Small intestine (tissue), 7 donors: Measurements from ENCODE around the gene KY. TPM values are rescaled to one million over a fixed set of nuclear protein-coding genes. Genes with fewer than 3 reads are reported as not detected.

Experiments
- DNase-seq, 2 donors: peaks; one replicate each; pipeline versions ENCODE4 v3.0.0 to v3.0.0-alpha.2; 2013
- FAIRE-seq: peaks from 2 replicates; lab custom pipeline; 2012; peaks lifted over from hg19 to GRCh38; lab: Jason Lieb, UNC
- H3K27ac ChIP-seq, 3 donors: one replicate each; pipeline ENCODE4 v1.5.1; 2013; ENCODE audit warnings: low read length in 2 of 3, mild to moderate bottlenecking in 2 of 3, control low read depth in 1 of 3, inconsistent platforms in 1 of 3, low read depth in 1 of 3, moderate library complexity in 1 of 3
- H3K27me3 ChIP-seq, 3 donors: one replicate each; pipeline ENCODE4 v1.6.1; 2013; ENCODE audit warnings: low read length in 3 of 3, inconsistent platforms in 1 of 3; ENCODE audit not compliant: control insufficient read depth in 3 of 3, insufficient read depth in 3 of 3
- H3K36me3 ChIP-seq, 3 donors: one replicate each; pipeline ENCODE4 v1.6.1; 2013; ENCODE audit warnings: low read length in 3 of 3, inconsistent platforms in 1 of 3, low read depth in 1 of 3, mild to moderate bottlenecking in 1 of 3, moderate library complexity in 1 of 3; ENCODE audit not compliant: control insufficient read depth in 3 of 3, insufficient read depth in 2 of 3
- H3K4me1 ChIP-seq, 3 donors: one replicate each; pipeline ENCODE4 v1.6.1; 2013; ENCODE audit warnings: low read length in 2 of 3, inconsistent platforms in 1 of 3, low read depth in 1 of 3, mild to moderate bottlenecking in 1 of 3, moderate library complexity in 1 of 3; ENCODE audit not compliant: control insufficient read depth in 3 of 3, insufficient read depth in 2 of 3
- H3K4me3 ChIP-seq, 3 donors: one replicate each; pipeline ENCODE4 v1.5.1; 2013; ENCODE audit warnings: low read length in 3 of 3, control low read depth in 1 of 3, inconsistent platforms in 1 of 3, low read depth in 1 of 3, mild to moderate bottlenecking in 1 of 3, moderate library complexity in 1 of 3
- H3K9me3 ChIP-seq, 2 donors: one replicate each; pipeline ENCODE4 v1.6.1; 2013; ENCODE audit warnings: low read depth in 1 of 2, low read length in 1 of 2; ENCODE audit not compliant: control insufficient read depth in 2 of 2, insufficient read depth in 1 of 2
- WGBS, 3 donors: extraction: QIAGEN DNeasy Blood & Tissue Kit; methylation state at CpG; one replicate each; pipeline ENCODE4 v1.1.7; 2013; 5-methylcytosine and 5-hydroxymethylcytosine counted together
- polyA plus RNA-seq, 4 donors: library from polyadenylated mRNA; stranded (reverse) in 3 of 4; unstranded in 1 of 4; fragments of 200-250 nt in 3 of 4; fragments of 120-200 nt in 1 of 4; gene quantifications; one replicate each; pipeline versions ENCODE4 v1.2.1 to v1.2.3, GENCODE V29; 2013
- donor health status: healthy with polysubstance abuse.
- donor health status: control.
- donor health status: control.
- donor health status: Bipolar disorder and iron deficiency.
- donor health status: healthy.

KY gene
- polyA plus RNA-seq, 4 donors = 0.48 to 0.55 TPM; not detected in 2

DNA sequence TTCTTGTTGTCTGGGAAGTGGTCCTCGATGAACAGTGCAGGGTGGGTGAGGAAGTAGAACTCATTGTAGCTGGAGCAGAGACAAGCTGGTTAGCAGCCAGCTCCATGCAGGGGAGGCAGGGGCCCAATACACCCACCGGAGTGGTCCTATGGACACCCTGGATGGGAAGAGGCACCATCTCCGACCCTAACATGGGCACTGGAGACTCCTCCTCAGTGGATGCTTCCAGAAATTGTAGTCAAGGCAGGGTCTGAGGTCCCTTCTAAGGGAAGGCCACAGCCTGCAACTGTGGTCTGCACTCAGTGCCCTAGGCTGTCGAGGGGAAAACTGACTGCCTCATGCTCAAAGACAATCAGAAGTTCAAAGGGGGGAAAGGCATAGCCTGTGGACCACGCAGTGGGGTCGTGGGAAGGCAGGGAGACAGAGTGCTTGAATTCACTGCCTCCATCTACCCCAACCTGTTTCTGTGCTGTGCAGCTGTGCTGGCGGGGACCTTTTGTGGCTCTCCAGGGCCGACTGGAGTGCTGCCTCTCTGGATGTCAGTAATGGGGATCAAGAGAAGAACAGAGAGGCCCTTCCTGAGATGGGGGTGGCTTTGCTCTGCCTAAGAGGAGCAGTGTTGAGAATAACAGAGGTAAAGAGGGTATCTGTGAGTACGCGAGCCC, 41.9 kb downstream of the KY start:
- 83 to 90% (median 86%) methylated on average over 10 of the region's 10 CpGs for WGBS, 3 donors

DNA sequence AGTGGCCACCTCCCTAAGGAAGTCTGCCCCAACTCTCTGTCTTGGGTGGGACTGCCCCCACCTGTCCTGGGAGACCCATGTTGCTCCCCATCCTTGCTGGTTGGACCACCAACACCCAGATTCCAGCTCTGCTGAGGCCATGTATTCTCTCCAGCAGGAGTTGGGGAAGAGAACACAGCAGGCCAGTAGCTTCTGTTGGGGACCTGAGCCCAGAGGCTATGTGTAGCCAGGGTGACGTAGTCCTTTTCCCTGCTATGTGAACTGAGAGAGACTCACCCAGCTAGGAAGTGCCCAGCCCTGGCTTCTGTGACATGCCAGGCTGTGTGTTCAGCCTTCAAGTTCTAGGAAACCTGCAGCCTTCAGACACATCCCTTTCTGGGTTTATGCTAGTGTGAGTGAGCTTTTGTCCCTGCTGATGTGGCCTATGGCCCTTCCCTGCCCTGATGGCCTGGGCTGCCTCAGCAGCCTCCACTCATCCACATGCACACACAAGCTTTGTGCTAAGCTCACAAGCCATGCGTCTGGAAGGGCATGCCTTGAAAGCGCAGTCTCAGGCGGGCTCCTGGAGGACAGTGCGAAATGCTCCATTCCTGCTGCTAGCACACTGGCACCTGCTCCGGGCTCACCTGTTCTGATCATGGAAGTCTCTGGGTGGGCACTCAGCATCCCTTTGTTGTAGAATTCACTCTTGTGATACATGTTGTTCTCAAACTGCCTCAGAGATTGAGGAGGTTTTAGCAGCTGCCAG, 42.6 kb downstream of the KY start:
- WGBS, 3 donors = 95 to 97% (median 95%) methylated on average over 6 of the region's 6 CpGs
- Histone ChIP-seq H3K9me3 (no peaks in the 10 kb centered on the region), H3K27me3 (no peaks in the 10 kb centered on the region), H3K4me3 (no peak overlapping the region), H3K27ac (no peak overlapping the region), H3K4me1 (no peaks in the 10 kb centered on the region), H3K36me3 (peaks cover 0 to 10% (median 0%) of the 10 kb centered on the region in 3 donors)
- FAIRE-seq (no peak), DNase-seq (no peak)

More for the DNA sequence above, 41.9 kb downstream of the KY start:
- no peak overlapping the region for H3K27ac ChIP-seq
- H3K4me1 ChIP-seq = no peaks in the 10 kb centered on the region
- no peak for FAIRE-seq
- no peaks in the 10 kb centered on the region for H3K9me3 ChIP-seq
- H3K27me3 ChIP-seq = no peaks in the 10 kb centered on the region
- no peak overlapping the region for H3K4me3 ChIP-seq
- DNase-seq = no peak
- H3K36me3 ChIP-seq = peaks cover 0 to 10% (median 0%) of the 10 kb centered on the region in 3 donors

DNA sequence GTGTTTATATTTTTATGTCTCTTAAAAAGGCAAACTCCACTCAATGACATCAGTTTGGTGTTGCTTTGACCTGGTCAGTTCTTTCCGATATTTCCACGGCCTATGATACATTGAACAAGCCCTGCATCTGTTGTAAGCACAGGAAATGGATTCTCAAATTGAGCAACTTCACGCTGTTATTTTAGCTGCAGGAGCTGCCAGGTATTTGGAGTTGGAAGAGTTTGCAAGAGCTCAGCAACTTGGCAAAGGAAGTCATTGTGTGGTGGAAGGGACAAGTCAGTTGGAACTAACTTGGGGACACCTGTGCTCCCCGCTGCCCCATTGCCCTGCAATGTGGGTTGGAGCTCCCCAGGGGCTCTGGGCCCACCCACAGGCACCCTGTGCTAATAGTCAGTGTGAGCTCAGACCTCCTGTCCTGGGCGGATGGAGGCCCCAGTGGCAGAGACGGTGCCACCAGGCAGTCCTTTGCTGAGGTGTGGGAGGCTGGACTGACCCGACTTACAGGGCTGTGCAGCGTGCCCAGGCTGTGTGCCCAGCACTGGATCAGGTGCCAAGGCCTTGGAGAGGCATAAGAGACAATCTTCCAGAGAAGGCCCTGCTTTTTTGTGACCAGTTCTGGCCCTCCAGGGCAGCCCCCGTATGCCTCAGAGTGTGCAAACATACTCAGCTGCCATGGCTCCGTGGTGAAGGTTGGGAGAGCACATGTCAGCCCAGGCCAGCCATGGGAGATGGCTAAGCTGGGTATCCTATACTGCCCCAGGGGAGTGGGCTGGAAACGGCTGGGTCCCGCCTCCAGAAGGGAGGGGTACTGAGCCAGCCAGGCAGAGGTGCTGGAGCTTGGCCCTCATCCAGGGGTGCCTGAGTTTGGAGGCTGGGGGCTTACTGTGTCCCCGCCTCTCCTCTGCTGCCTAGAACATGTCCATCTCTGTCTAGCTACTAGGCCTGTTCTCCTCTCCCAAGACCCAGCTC, 43.5 kb downstream of the KY start:
- FAIRE-seq (no peak), DNase-seq (no peak)
- Histone ChIP-seq H3K36me3 (peaks cover 0 to 10% (median 0%) of the 10 kb centered on the region in 3 donors), H3K27me3 (no peaks in the 10 kb centered on the region), H3K27ac (no peak overlapping the region), H3K4me3 (no peak overlapping the region), H3K9me3 (no peaks in the 10 kb centered on the region), H3K4me1 (no peaks in the 10 kb centered on the region)
- 74 to 80% (median 77%) methylated on average over 12 to 13 of the region's 13 CpGs for WGBS, 3 donors

DNA sequence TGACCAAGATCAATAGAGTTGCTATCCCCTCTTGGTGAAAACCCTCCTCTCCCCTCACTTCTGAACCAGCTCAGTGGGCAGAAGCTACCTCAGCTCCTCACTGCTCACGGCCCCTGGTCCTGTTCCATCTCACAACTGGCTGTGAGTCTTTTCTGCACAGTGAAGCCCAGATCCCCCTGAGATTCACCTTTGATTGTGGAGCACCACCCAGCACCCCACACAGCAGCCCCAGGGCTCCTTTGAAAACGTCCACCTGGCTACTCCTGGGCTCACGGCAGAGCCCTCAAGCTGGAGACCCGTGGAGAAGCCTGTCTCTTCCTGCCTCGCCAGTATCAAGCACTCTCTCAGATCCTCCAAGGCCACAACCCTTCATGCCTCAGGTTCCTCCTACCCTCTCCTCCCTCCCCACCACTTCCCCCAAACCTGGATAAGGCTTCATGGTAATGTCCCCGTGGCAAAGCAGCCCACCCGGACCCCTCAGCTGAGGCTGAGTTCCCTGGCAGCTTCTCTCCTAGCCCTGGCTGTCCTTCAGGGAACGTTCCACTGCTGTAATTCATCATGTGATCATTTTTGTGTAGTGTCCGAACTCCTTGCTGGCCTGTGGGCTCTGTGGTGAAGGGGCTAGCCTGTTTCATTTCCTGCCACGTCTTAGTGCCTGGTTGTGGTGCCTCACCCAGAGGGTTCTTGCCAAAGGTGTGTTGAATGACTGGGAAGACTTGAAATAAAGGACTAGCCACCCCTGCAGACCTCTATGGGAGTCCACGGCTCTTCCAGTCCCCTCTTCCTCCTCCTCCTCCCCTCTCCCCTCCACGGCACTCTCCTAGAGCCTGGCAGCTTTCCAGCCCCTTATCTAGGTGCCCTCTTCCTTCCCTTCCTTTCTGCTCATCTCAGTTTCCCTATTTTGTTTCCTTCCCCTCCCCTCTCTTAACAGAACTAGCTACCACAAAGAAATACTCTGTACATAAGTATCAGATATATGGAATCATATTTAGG, 44.5 kb downstream of the KY start:
- no peaks in the 10 kb centered on the region for H3K27me3 ChIP-seq
- H3K27ac ChIP-seq = no peak overlapping the region
- FAIRE-seq = no peak
- no peak for DNase-seq
- H3K9me3 ChIP-seq = no peaks in the 10 kb centered on the region
- H3K4me1 ChIP-seq = peaks cover 0 to 9% (median 0%) of the 10 kb centered on the region in 3 donors
- peaks cover 0 to 10% (median 0%) of the 10 kb centered on the region in 3 donors for H3K36me3 ChIP-seq
- WGBS, 3 donors = 46 to 57% (median 55%) methylated on average over 12 of the region's 12 CpGs
- no peak overlapping the region for H3K4me3 ChIP-seq

DNA sequence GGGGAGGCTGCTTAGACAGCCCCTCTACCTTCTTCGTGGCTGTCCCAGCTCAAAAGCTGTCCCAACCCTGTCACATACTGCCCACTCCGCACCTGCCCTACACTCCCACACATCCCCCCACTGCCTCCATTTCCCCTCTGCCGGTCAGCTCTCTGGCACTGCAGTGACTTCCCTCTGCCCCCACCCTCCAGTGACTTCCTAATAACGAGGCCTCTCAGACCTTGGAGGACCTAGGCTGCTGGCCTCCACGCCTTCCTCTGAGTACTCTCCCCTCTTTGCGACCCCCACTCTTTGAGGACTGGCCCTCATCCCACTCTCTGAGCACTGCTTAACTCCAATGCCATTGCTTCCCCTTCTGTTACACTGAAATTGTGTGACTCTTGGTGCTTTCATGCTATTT, 45.3 kb downstream of the KY start:
- peaks cover 0 to 9% (median 0%) of the 10 kb centered on the region in 3 donors for H3K4me1 ChIP-seq
- H3K9me3 ChIP-seq = no peaks in the 10 kb centered on the region
- 78 to 80% (median 78%) methylated on average over 6 of the region's 6 CpGs for WGBS, 3 donors
- FAIRE-seq (no peak), DNase-seq (no peak)
- no peaks in the 10 kb centered on the region for H3K27me3 ChIP-seq
- peaks cover 0 to 10% (median 0%) of the 10 kb centered on the region in 3 donors for H3K36me3 ChIP-seq
- no peak overlapping the region for H3K4me3 ChIP-seq
- H3K27ac ChIP-seq = no peak overlapping the region

DNA sequence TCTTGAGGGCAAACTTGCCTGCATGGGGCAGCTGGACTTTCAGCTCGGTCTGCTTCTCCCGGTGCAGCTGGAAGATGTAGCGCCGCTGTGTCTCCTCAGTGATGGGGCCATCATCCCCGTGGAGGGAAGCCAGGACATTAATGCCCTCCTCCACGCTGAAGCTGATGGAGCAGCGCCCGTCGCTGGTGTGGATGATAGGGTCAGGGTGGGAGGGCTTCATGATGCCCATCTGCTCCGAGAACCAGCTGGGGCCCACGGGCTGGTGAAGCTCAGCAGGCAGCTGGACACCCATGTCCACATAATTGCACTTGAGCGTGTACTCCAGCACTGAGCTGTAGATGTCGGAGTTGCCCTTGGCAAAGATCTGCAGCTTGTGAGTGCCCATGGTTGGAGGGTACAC, 46.9 kb downstream of the KY start:
- H3K36me3 ChIP-seq = peaks cover 0 to 8% (median 0%) of the 10 kb centered on the region in 3 donors
- no peak overlapping the region for H3K27ac ChIP-seq
- H3K4me3 ChIP-seq = no peak overlapping the region
- no peaks in the 10 kb centered on the region for H3K27me3 ChIP-seq
- H3K9me3 ChIP-seq = no peaks in the 10 kb centered on the region
- no peak for FAIRE-seq
- WGBS, 3 donors = 89 to 92% (median 90%) methylated on average over 13 of the region's 13 CpGs
- peaks cover 0 to 9% (median 0%) of the 10 kb centered on the region in 3 donors for H3K4me1 ChIP-seq
- no peak for DNase-seq

DNA sequence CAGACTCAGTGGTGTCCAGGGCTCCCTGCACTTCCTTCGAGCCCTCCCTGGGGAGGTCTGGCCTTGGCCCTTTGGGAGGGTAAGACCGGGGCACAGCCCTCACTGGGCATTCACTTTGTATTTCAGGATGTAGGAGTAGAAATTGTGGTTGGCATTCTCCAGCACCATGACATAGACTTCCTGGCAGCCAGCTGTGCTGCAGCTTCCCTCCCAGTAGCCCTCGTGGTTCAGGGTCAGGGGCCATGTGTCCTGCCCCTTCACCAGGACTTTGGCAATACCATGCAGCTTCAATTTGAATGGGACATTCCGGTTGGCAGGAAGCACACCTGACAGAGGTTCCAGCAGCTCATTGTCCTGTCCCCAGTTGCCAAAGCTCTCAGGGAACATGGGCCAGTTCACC, 47.3 kb downstream of the KY start:
- Histone ChIP-seq H3K4me3 (no peak overlapping the region), H3K36me3 (peaks cover 0 to 8% (median 0%) of the 10 kb centered on the region in 3 donors), H3K27ac (no peak overlapping the region), H3K27me3 (no peaks in the 10 kb centered on the region), H3K9me3 (no peaks in the 10 kb centered on the region), H3K4me1 (peaks cover 0 to 9% (median 0%) of the 10 kb centered on the region in 3 donors)
- FAIRE-seq (no peak), DNase-seq (no peak)
- 61 to 68% (median 63%) methylated on average over 4 of the region's 4 CpGs for WGBS, 3 donors
